K562 (cell line): ENCODE measurements around the gene SPOCK2. TPM values are rescaled to one million over a fixed set of nuclear protein-coding genes. Genes with fewer than 3 reads are reported as not detected.

Source experiments
- EP300 ChIP-seq: IDR thresholded peaks from 2 replicates; pipeline ENCODE4 v1.6.1; 2012; ENCODE audit warnings: low read length, improper control_type of control experiment
- ERF ChIP-seq: fragments of 450-650 bp; formaldehyde crosslinking; IDR thresholded peaks from 2 replicates; pipeline ENCODE4 v1.4.0; 2020; ENCODE audit warnings: mild to moderate bottlenecking, mixed read lengths
- FOXK2 ChIP-seq, 2 experiments: fragments of 450-650 bp; IDR thresholded peaks in 1 of 2; conservative IDR thresholded peaks in 1 of 2; 2 replicates each; pipeline ENCODE4 v1.6.1; 2016; ENCODE audit warnings: low read depth in 2 of 2, mild to moderate bottlenecking in 1 of 2
- KLF16 ChIP-seq: IDR thresholded peaks from 2 replicates; pipeline ENCODE4 v1.6.1; 2016; ENCODE audit warnings: antibody characterized with exemption
- MAZ ChIP-seq, 2 experiments: fragments of 450-650 bp in 1 of 2; sonication (generic) in 1 of 2; formaldehyde crosslinking; IDR thresholded peaks in 1 of 2; conservative IDR thresholded peaks in 1 of 2; 2 replicates each; pipeline versions ENCODE4 v1.4.0 to v1.5.0; 2020; ENCODE audit warnings: mild to moderate bottlenecking in 1 of 2, missing genetic modification reagents in 1 of 2
- NFIC ChIP-seq: fragments of 450-650 bp; IDR thresholded peaks from 2 replicates; pipeline ENCODE4 v1.6.1; 2017; ENCODE audit warnings: mild to moderate bottlenecking, inconsistent platforms
- NR2C2 ChIP-seq, 2 experiments: fragments of 200-800 bp in 1 of 2; sonication (Bioruptor generic) in 1 of 2; sonication (generic) in 1 of 2; formaldehyde crosslinking in 1 of 2; IDR thresholded peaks; 2 replicates each; pipeline versions ENCODE4 v1.6.1 to v1.8.0; 2016 to 2022; ENCODE audit warnings: mild to moderate bottlenecking in 1 of 2, missing compliant biosample characterization in 1 of 2, missing genetic modification characterization in 1 of 2, missing genetic modification reagents in 1 of 2
- RAD21 ChIP-seq, 2 experiments: fragments of 250-450 bp in 1 of 2; fragments of 450-650 bp in 1 of 2; sonication (Bioruptor Pico) in 1 of 2; formaldehyde crosslinking in 1 of 2; IDR thresholded peaks in 1 of 2; conservative IDR thresholded peaks in 1 of 2; 2 replicates each; pipeline versions ENCODE4 v1.4.0 to v1.8.0; 2020 to 2022; ENCODE audit warnings: mild to moderate bottlenecking in 2 of 2, moderate library complexity in 1 of 2
- RNF2 ChIP-seq: sonication (generic); IDR thresholded peaks from 2 replicates; pipeline ENCODE4 v1.6.1; 2016
- ZBTB17 ChIP-seq: fragments of 450-650 bp; formaldehyde crosslinking; IDR thresholded peaks from 2 replicates; pipeline ENCODE4 v1.4.0; 2020; ENCODE audit warnings: mild to moderate bottlenecking
- ZNF263 ChIP-seq: sonication (generic); formaldehyde crosslinking; IDR thresholded peaks from 2 replicates; pipeline ENCODE4 v1.8.0; 2022; ENCODE audit warnings: mild to moderate bottlenecking, missing genetic modification reagents, borderline replicate concordance
- ZNF785 ChIP-seq: fragments of 250-450 bp; sonication (Bioruptor Pico); IDR thresholded peaks from 2 replicates; pipeline ENCODE4 v1.4.0; 2020; ENCODE audit warnings: mild to moderate bottlenecking
- polyA plus RNA-seq, 8 experiments: library from polyadenylated mRNA; depleted of rRNA in 4 of 8; stranded (reverse) in 5 of 8; unstranded in 3 of 8; fragments of >200 nt; fragmentation: Nextera tagmentation in 2 of 8; fragmentation: Illumina TruSeq in 1 of 8; extraction: Ambion mirVana in 2 of 8; extraction: Trizol in 1 of 8; gene quantifications; 2 replicates each; pipeline versions ENCODE4 v1.2.1 to v1.2.3, GENCODE V29; 2011 to 2014; ENCODE audit warnings: inconsistent platforms in 1 of 8, missing spikeins in 1 of 8
- total RNA-seq, 7 experiments: library from RNA; depleted of rRNA in 6 of 7; stranded (reverse); fragments of >200 nt in 6 of 7; fragmentation: Illumina TruSeq in 2 of 7; extraction: Trizol in 2 of 7; gene quantifications; 2 replicates each; pipeline versions ENCODE4 v1.2.1 to v1.2.3, GENCODE V29; 2011 to 2021; ENCODE audit warnings: low replicate concordance in 1 of 7
- TF ChIP-seq, protein P1 (sequence below): fragments of 450-650 bp; IDR thresholded peaks from 2 replicates; pipeline ENCODE4 v1.6.1; 2016; ENCODE audit warnings: low read depth
- TF ChIP-seq, protein P2 (sequence below), 2 experiments: IDR thresholded peaks; 2 replicates each; pipeline ENCODE4 v1.6.1; 2012; ENCODE audit warnings: improper control_type of control experiment in 2 of 2, low read depth in 2 of 2, low read length in 2 of 2, borderline replicate concordance in 1 of 2

SPOCK2 gene
- total and polyA plus RNA-seq, 9 of the 15 experiments (the other 6 are each of a cell fraction or from before 2014, with no cell fraction given) = 0.04 to 0.86 (median 0.11) TPM; not detected in 2

DNA sequence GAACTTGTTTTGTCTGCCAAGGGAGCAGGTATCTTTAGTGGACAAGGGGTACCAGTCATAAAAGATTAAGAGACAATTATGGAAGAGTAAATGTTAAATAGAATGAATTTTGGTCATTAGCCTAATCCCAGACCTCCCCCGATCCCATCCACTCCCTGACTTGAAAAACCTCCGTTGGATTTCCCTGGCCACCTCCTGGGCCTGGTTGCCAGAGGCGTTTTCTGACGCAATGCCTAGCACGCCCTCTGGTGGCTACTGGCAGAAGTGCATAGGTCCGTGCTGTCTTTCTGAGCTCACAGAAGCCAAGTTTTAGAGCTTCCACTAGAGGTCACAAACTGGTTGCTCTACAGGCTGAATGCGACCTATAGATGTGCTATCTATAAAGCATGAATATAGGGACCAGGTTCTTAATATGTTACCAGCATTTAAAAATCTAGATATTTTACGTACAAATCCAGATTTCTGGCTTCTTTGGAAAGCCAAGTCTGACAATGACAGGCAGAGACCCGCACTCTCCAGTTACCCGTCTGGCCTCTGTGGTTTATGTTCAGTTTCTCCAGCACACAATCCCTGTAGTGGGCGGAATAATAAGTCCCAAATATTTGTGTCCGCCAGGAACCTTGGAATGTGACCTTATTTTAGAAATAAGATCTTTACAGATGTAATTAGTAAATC, 39.8 kb downstream of the SPOCK2 start (continued):
- TF ChIP-seq MAZ (CRISPR knock-in tag; conservative IDR thresholded peaks at IDR 0.05 in 1 of 2, IDR thresholded peaks at IDR 0.05 in 1 of 2) = peak; percentile 18 to 85; a peak in 2 of 4 replicates
- peak; percentile 19; the same call in 1 of the 2 replicates for TF ChIP-seq RNF2
- TF ChIP-seq, protein P1, sequence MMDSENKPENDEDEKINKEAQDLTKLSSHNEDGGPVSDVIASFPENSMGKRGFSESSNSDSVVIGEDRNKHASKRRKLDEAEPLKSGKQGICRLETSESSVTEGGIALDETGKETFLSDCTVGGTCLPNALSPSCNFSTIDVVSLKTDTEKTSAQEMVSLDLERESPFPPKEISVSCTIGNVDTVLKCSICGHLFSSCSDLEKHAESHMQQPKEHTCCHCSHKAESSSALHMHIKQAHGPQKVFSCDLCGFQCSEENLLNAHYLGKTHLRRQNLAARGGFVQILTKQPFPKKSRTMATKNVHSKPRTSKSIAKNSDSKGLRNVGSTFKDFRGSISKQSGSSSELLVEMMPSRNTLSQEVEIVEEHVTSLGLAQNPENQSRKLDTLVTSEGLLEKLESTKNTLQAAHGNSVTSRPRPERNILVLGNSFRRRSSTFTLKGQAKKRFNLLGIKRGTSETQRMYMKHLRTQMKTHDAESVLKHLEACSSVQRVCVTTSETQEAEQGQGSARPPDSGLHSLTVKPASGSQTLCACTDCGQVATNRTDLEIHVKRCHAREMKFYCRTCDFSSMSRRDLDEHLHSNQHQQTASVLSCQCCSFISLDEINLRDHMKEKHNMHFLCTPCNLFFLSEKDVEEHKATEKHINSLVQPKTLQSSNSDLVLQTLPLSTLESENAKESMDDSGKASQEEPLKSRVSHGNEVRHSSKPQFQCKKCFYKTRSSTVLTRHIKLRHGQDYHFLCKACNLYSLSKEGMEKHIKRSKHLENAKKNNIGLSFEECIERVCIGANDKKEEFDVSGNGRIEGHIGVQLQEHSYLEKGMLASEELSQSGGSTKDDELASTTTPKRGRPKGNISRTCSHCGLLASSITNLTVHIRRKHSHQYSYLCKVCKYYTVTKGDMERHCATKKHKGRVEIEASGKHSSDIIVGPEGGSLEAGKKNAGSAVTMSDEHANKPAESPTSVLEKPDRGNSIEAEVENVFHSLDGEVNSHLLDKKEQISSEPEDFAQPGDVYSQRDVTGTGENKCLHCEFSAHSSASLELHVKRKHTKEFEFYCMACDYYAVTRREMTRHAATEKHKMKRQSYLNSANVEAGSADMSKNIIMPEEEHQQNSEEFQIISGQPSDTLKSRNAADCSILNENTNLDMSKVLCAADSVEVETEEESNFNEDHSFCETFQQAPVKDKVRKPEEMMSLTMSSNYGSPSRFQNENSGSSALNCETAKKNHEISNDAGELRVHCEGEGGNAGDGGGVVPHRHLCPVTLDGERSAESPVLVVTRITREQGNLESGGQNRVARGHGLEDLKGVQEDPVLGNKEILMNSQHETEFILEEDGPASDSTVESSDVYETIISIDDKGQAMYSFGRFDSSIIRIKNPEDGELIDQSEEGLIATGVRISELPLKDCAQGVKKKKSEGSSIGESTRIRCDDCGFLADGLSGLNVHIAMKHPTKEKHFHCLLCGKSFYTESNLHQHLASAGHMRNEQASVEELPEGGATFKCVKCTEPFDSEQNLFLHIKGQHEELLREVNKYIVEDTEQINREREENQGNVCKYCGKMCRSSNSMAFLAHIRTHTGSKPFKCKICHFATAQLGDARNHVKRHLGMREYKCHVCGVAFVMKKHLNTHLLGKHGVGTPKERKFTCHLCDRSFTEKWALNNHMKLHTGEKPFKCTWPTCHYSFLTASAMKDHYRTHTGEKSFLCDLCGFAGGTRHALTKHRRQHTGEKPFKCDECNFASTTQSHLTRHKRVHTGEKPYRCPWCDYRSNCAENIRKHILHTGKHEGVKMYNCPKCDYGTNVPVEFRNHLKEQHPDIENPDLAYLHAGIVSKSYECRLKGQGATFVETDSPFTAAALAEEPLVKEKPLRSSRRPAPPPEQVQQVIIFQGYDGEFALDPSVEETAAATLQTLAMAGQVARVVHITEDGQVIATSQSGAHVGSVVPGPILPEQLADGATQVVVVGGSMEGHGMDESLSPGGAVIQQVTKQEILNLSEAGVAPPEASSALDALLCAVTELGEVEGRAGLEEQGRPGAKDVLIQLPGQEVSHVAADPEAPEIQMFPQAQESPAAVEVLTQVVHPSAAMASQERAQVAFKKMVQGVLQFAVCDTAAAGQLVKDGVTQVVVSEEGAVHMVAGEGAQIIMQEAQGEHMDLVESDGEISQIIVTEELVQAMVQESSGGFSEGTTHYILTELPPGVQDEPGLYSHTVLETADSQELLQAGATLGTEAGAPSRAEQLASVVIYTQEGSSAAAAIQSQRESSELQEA = no peak
- TF ChIP-seq, protein P2, sequence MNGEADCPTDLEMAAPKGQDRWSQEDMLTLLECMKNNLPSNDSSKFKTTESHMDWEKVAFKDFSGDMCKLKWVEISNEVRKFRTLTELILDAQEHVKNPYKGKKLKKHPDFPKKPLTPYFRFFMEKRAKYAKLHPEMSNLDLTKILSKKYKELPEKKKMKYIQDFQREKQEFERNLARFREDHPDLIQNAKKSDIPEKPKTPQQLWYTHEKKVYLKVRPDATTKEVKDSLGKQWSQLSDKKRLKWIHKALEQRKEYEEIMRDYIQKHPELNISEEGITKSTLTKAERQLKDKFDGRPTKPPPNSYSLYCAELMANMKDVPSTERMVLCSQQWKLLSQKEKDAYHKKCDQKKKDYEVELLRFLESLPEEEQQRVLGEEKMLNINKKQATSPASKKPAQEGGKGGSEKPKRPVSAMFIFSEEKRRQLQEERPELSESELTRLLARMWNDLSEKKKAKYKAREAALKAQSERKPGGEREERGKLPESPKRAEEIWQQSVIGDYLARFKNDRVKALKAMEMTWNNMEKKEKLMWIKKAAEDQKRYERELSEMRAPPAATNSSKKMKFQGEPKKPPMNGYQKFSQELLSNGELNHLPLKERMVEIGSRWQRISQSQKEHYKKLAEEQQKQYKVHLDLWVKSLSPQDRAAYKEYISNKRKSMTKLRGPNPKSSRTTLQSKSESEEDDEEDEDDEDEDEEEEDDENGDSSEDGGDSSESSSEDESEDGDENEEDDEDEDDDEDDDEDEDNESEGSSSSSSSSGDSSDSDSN (IDR thresholded peaks at IDR 0.05; ENCODE audit: borderline replicate concordance in 1 of 2, low read depth in 2 of 2, low read length in 2 of 2) = peak in 1 of 2 experiments; percentile 53; a peak in 1 of 4 replicates
- no peak for TF ChIP-seq ZBTB17
- 0 out of 2 replicates have a peak, but pooled peaks have one; percentile 21 for TF ChIP-seq NR2C2 (CRISPR knock-in tag; IDR thresholded peaks at IDR 0.05)
- no peak for TF ChIP-seq NR2C2 (tag; IDR thresholded peaks at IDR 0.05)
- no peak for TF ChIP-seq ERF (CRISPR knock-in tag)
- peak; percentile 29; the same call in 1 of the 2 replicates for TF ChIP-seq EP300
- peak; percentile 45; the same call in 1 of the 2 replicates for TF ChIP-seq NFIC
- no peak for TF ChIP-seq ZNF785 (CRISPR knock-in tag)
- TF ChIP-seq RAD21 (CRISPR knock-in tag; conservative IDR thresholded peaks at IDR 0.05 in 1 of 2, IDR thresholded peaks at IDR 0.05 in 1 of 2) = peak; percentile 100
- TF ChIP-seq ZNF263 (CRISPR knock-in tag) = no peak
- TF ChIP-seq KLF16 = peak; percentile 71
- peak in 1 of 2 experiments; percentile 35; a peak in 1 of 4 replicates for TF ChIP-seq FOXK2 (conservative IDR thresholded peaks at IDR 0.05 in 1 of 2, IDR thresholded peaks at IDR 0.05 in 1 of 2; ENCODE audit: low read depth in 2 of 2)
